SH-SY5Y (cell line): ENCODE measurements around the gene GMPR.

Experiments
- GATA2 ChIP-seq: IDR thresholded peaks from 2 replicates; pipeline ENCODE4 v1.6.1; 2011; ENCODE audit warnings: mild to moderate bottlenecking, low read depth, low read length
- GATA3 ChIP-seq: IDR thresholded peaks from 2 replicates; pipeline ENCODE4 v1.6.1; 2011; ENCODE audit warnings: low read depth, mild to moderate bottlenecking, low read length, moderate library complexity

GRCh38 chr6:16229700-16230099 lies 8.7 kb upstream of the GMPR start:
- TF ChIP-seq GATA3 = no peak
- no peak for TF ChIP-seq GATA2
